H1 (cell line): Measurements from ENCODE around the gene METTL22. TPM values are rescaled to one million over a fixed set of nuclear protein-coding genes. Genes with fewer than 3 reads are reported as not detected.

Source experiments
- CTCF ChIA-PET: fragments of 300-600 bp; sonication (Branson Sonifier 250); formaldehyde crosslinking; loops from one replicate; lab custom pipeline; 2021; ENCODE audit not compliant: partially characterized antibody; lab: Charles Lee
- POLR2A ChIA-PET: fragments of 300-600 bp; sonication (Branson Sonifier 250); formaldehyde crosslinking; loops from one replicate; lab custom pipeline; 2021; ENCODE audit warnings: inconsistent platforms; ENCODE audit not compliant: partially characterized antibody; lab: Charles Lee
- DNase-seq, 2 experiments: peaks; one replicate each; pipeline versions ENCODE4 v3.0.0 to v3.0.0-alpha.2; 2010 to 2022; ENCODE audit warnings: low spot score in 2 of 2, low read depth in 1 of 2, mixed read lengths in 1 of 2
- FAIRE-seq: peaks from 2 replicates; lab custom pipeline; 2011; peaks lifted over from hg19 to GRCh38; lab: Jason Lieb, UNC
- H2AFZ ChIP-seq: 2 replicates; pipeline ENCODE4 v1.8.1; 2012; ENCODE audit warnings: low read length, inconsistent platforms
- H2AK5ac ChIP-seq: 2 replicates; pipeline ENCODE4 v1.6.1; 2013; ENCODE audit warnings: low read depth, low read length
- H2BK120ac ChIP-seq: replicated peaks from 2 replicates; pipeline ENCODE3; 2013; ENCODE audit warnings: low read depth, low read length, inconsistent platforms
- H2BK12ac ChIP-seq: 2 replicates; pipeline ENCODE4 v1.6.1; 2013; ENCODE audit warnings: low read depth, low read length
- H2BK15ac ChIP-seq: 2 replicates; pipeline ENCODE4 v1.6.1; 2013; ENCODE audit warnings: low read length
- H2BK20ac ChIP-seq: 2 replicates; pipeline ENCODE4 v1.6.1; 2013; ENCODE audit warnings: low read length
- H2BK5ac ChIP-seq: 2 replicates; pipeline ENCODE4 v1.6.1; 2013; ENCODE audit warnings: low read depth, low read length
- H3K14ac ChIP-seq: 2 replicates; pipeline ENCODE4 v1.6.1; 2013; ENCODE audit warnings: inconsistent platforms; ENCODE audit not compliant: insufficient read length
- H3K18ac ChIP-seq: 2 replicates; pipeline ENCODE4 v1.6.1; 2013; ENCODE audit warnings: low read length; ENCODE audit errors: extremely low read depth
- H3K23ac ChIP-seq: 2 replicates; pipeline ENCODE4 v1.6.1; 2013; ENCODE audit warnings: inconsistent platforms; ENCODE audit not compliant: insufficient read length
- H3K23me2 ChIP-seq: 2 replicates; pipeline ENCODE4 v1.6.1; 2013; ENCODE audit warnings: low read depth, low read length
- H3K27ac ChIP-seq: 2 replicates; pipeline ENCODE4 v1.6.1; 2011; ENCODE audit warnings: low read depth, low read length, inconsistent platforms
- H3K27me3 ChIP-seq, 4 experiments: replicated peaks in 1 of 4; 1 replicate in 1 of 4; 2 replicates in 3 of 4; pipeline versions ENCODE4 v1.6.1 to v1.8.1; 2011 to 2013; ENCODE audit warnings: low read length in 3 of 4, mild to moderate bottlenecking in 3 of 4, inconsistent platforms in 2 of 4, mixed read lengths in 2 of 4, moderate library complexity in 1 of 4; ENCODE audit not compliant: control insufficient read depth in 3 of 4, insufficient read depth in 3 of 4; ENCODE audit errors: extremely low read depth in 1 of 4
- H3K36me3 ChIP-seq, 4 experiments: 2 replicates each; pipeline versions ENCODE4 v1.6.1 to v1.8.1; 2011 to 2013; ENCODE audit warnings: mild to moderate bottlenecking in 4 of 4, low read length in 3 of 4, moderate library complexity in 2 of 4, control low read depth in 1 of 4, inconsistent platforms in 1 of 4; ENCODE audit not compliant: insufficient read depth in 4 of 4, control insufficient read depth in 2 of 4
- H3K4ac ChIP-seq: replicated peaks from 2 replicates; pipeline ENCODE3; 2013; ENCODE audit warnings: low read length, low read depth, mixed read lengths, inconsistent platforms; ENCODE audit not compliant: insufficient read length
- H3K4me1 ChIP-seq, 4 experiments: replicated peaks in 1 of 4; 1 replicate in 1 of 4; 2 replicates in 3 of 4; pipeline versions ENCODE4 v1.6.1 to v1.8.1; 2011 to 2013; ENCODE audit warnings: low read length in 3 of 4, inconsistent platforms in 2 of 4, mixed read lengths in 1 of 4; ENCODE audit not compliant: insufficient read depth in 4 of 4, control insufficient read depth in 3 of 4
- H3K4me2 ChIP-seq, 2 experiments: 2 replicates each; pipeline versions ENCODE4 v1.6.1 to v1.8.1; 2011 to 2013; ENCODE audit warnings: low read depth in 2 of 2, low read length in 2 of 2, control low read depth in 1 of 2, inconsistent platforms in 1 of 2, mild to moderate bottlenecking in 1 of 2; ENCODE audit not compliant: insufficient read depth in 1 of 2
- H3K4me3 ChIP-seq, 4 experiments: fragments of 200-600, 300-600 bp in 1 of 4; sonication (generic), shearing (Covaris generic), sonication (Bioruptor Twin) in 1 of 4; 2 replicates each; pipeline versions ENCODE4 v1.5.1 to v1.8.1; 2011 to 2016; ENCODE audit warnings: low read length in 4 of 4, low read depth in 3 of 4, control low read depth in 2 of 4, inconsistent platforms in 2 of 4, mild to moderate bottlenecking in 2 of 4, mixed read lengths in 1 of 4, moderate library complexity in 1 of 4; ENCODE audit not compliant: insufficient read depth in 2 of 4; ENCODE audit errors: extremely low read depth in 1 of 4
- H3K56ac ChIP-seq: replicated peaks from 2 replicates; pipeline ENCODE3; 2013; ENCODE audit warnings: low read depth, mild to moderate bottlenecking, mixed read lengths, low read length, inconsistent platforms; ENCODE audit not compliant: insufficient read length
- H3K79me1 ChIP-seq: 2 replicates; pipeline ENCODE4 v1.6.1; 2013; ENCODE audit warnings: low read depth, low read length, control low read depth
- H3K79me2 ChIP-seq, 2 experiments: 2 replicates each; pipeline versions ENCODE4 v1.6.1 to v1.8.1; 2012 to 2013; ENCODE audit warnings: low read length in 2 of 2, mild to moderate bottlenecking in 2 of 2, inconsistent platforms in 1 of 2; ENCODE audit not compliant: insufficient read depth in 2 of 2, control insufficient read depth in 1 of 2
- H3K9ac ChIP-seq, 4 experiments: replicated peaks in 1 of 4; 1 replicate in 1 of 4; 2 replicates in 3 of 4; pipeline versions ENCODE4 v1.6.1 to v1.8.1; 2011 to 2013; ENCODE audit warnings: low read depth in 3 of 4, low read length in 3 of 4, control low read depth in 2 of 4, mild to moderate bottlenecking in 2 of 4, moderate library complexity in 2 of 4, inconsistent platforms in 1 of 4; ENCODE audit errors: extremely low read depth in 1 of 4
- H3K9me3 ChIP-seq, 2 experiments: 2 replicates each; pipeline versions ENCODE4 v1.6.1 to v1.8.1; 2012 to 2013; ENCODE audit warnings: mild to moderate bottlenecking in 2 of 2, moderate library complexity in 2 of 2, control low read depth in 1 of 2, inconsistent platforms in 1 of 2, low read depth in 1 of 2, low read length in 1 of 2, mixed read lengths in 1 of 2; ENCODE audit not compliant: insufficient read depth in 2 of 2
- H4K20me1 ChIP-seq, 2 experiments: replicated peaks in 1 of 2; 2 replicates each; pipeline versions ENCODE3 to v1.8.1; 2011 to 2013; ENCODE audit warnings: inconsistent platforms in 2 of 2, low read length in 2 of 2, mild to moderate bottlenecking in 1 of 2; ENCODE audit not compliant: insufficient read depth in 2 of 2, control insufficient read depth in 1 of 2
- H4K5ac ChIP-seq: 2 replicates; pipeline ENCODE4 v1.6.1; 2013; ENCODE audit warnings: low read length, low read depth, mixed read lengths, inconsistent platforms; ENCODE audit not compliant: insufficient read length
- H4K8ac ChIP-seq: 2 replicates; pipeline ENCODE4 v1.8.0; 2013; ENCODE audit warnings: mild to moderate bottlenecking, moderate library complexity, low read length, inconsistent platforms; ENCODE audit not compliant: insufficient read depth; ENCODE audit errors: extremely low read depth
- H4K91ac ChIP-seq: replicated peaks from 2 replicates; pipeline ENCODE3; 2013; ENCODE audit warnings: low read length, mixed read lengths, inconsistent platforms; ENCODE audit not compliant: insufficient read length
- ASH2L ChIP-seq: fragments of 200-600, 300-600 bp; sonication (generic); IDR thresholded peaks from one replicate; pipeline ENCODE4 v1.7.1; 2017; ENCODE audit warnings: low read length
- CHD1 ChIP-seq: IDR thresholded peaks from 2 replicates; pipeline ENCODE4 v1.6.1; 2012; ENCODE audit warnings: low read depth, low read length, improper control_type of control experiment
- EGR1 ChIP-seq: IDR thresholded peaks from 2 replicates; pipeline ENCODE4 v1.6.1; 2011; ENCODE audit warnings: low read depth, low read length, borderline replicate concordance
- FOSL1 ChIP-seq: IDR thresholded peaks from 2 replicates; pipeline ENCODE4 v1.6.1; 2011; ENCODE audit warnings: mild to moderate bottlenecking, low read depth, low read length, moderate library complexity; ENCODE audit not compliant: insufficient read depth
- HDAC2 ChIP-seq, 2 experiments: fragments of 300-600 bp in 1 of 2; sonication (generic) in 1 of 2; IDR thresholded peaks; 2 replicates each; pipeline ENCODE4 v1.6.1; 2011 to 2012; ENCODE audit warnings: low read depth in 2 of 2, low read length in 2 of 2, mild to moderate bottlenecking in 2 of 2, moderate library complexity in 2 of 2, borderline replicate concordance in 1 of 2, inconsistent platforms in 1 of 2
- KDM4A ChIP-seq: IDR thresholded peaks from one replicate; pipeline ENCODE4 v1.7.1; 2012; ENCODE audit warnings: low read depth, mild to moderate bottlenecking, moderate library complexity, low read length, inconsistent platforms; ENCODE audit not compliant: severe bottlenecking
- RXRA ChIP-seq: IDR thresholded peaks from 2 replicates; pipeline ENCODE4 v1.6.1; 2011; ENCODE audit warnings: low read depth, mild to moderate bottlenecking, low read length, moderate library complexity; ENCODE audit not compliant: insufficient read depth
- SIX5 ChIP-seq: IDR thresholded peaks from 2 replicates; pipeline ENCODE4 v1.6.1; 2011; ENCODE audit warnings: mild to moderate bottlenecking, low read depth, low read length
- USF2 ChIP-seq: IDR thresholded peaks from 2 replicates; pipeline ENCODE4 v1.6.1; 2011; ENCODE audit warnings: low read length, improper control_type of control experiment
- ZNF274 ChIP-seq: IDR thresholded peaks from 2 replicates; pipeline ENCODE4 v1.7.0; 2012; ENCODE audit warnings: low read length, borderline replicate concordance; ENCODE audit errors: extremely low read depth
- WGBS, 2 experiments: shearing (Covaris generic) in 1 of 2; methylation state at CpG; one replicate each; pipeline versions ENCODE4 v1.1.6 to v1.1.7; 2013 to 2015; ENCODE audit warnings: low lambda C conversion rate in 2 of 2, mixed read lengths in 2 of 2, inconsistent platforms in 1 of 2, low coverage in 1 of 2, missing lambda C conversion rate in 1 of 2; ENCODE audit not compliant: insufficient replicate concordance in 2 of 2, insufficient coverage in 1 of 2, insufficient read length in 1 of 2; ENCODE audit errors: extremely low coverage in 1 of 2, missing lambda C conversion rate in 1 of 2; 5-methylcytosine and 5-hydroxymethylcytosine counted together
- polyA plus RNA-seq, 7 experiments: library from polyadenylated mRNA; depleted of rRNA in 3 of 7; stranded (reverse) in 5 of 7; unstranded in 2 of 7; fragments of >200 nt in 5 of 7; fragments of 200-250 nt in 2 of 7; gene quantifications; 1 replicate in 5 of 7; 2 replicates in 1 of 7; 4 replicates in 1 of 7; pipeline versions ENCODE4 v1.2.1 to v1.2.3, GENCODE V29; 2011 to 2013; ENCODE audit warnings: missing spikeins in 2 of 7, mixed read lengths in 2 of 7
- total RNA-seq: library from RNA; stranded (reverse); fragmentation: NEBNext Ultra II Directional; extraction: Animal tissue kit (Norgen Biotek cat#: 25700); gene quantifications from 2 replicates; pipeline ENCODE4 v1.2.1, GENCODE V29; 2021

The METTL22 gene
- total and polyA plus RNA-seq, 2 of the 8 experiments (the other 6 are each of a cell fraction or from before 2014, with no cell fraction given) = 56.7 to 85.2 TPM

- H3K4ac ChIP-seq = no peak overlapping the region
- no peaks in the 10 kb centered on the region for H3K79me2 ChIP-seq
- no peak overlapping the region for H4K91ac ChIP-seq
- no peak for DNase-seq
- no peak overlapping the region for H3K4me3 ChIP-seq
- no peak overlapping the region for H3K18ac ChIP-seq
- H3K9ac ChIP-seq = no peak overlapping the region
- no peak overlapping the region for H2BK5ac ChIP-seq
- H3K4me2 ChIP-seq = no peak overlapping the region
- no peaks in the 10 kb centered on the region for H3K23me2 ChIP-seq
- H3K9me3 ChIP-seq = no peaks in the 10 kb centered on the region
- H2BK12ac ChIP-seq = no peak overlapping the region
- H3K27me3 ChIP-seq = no peaks in the 10 kb centered on the region
- TF ChIP-seq RXRA (no peak), EGR1 (no peak), CHD1 (no peak), ZNF274 (no peak), USF2 (no peak), KDM4A (no peak), SIX5 (no peak), HDAC2 (IDR thresholded peaks at IDR 0.05; ENCODE audit: borderline replicate concordance in 1 of 2, low read depth in 2 of 2, low read length in 2 of 2) (no peak), ASH2L (no peak), FOSL1 (no peak)
- no peak overlapping the region for H2BK20ac ChIP-seq
- no peak overlapping the region for H3K14ac ChIP-seq
- CTCF ChIA-PET = interaction anchor here (0.7 to 1.4 kb wide), 6 partner anchors 26 to 239 kb away, joined by 3 to 6 read pairs (median 4); no protein-coding TSS in a partner anchor
- H2BK120ac ChIP-seq = no peak overlapping the region
- no peak overlapping the region for H4K8ac ChIP-seq
- H3K56ac ChIP-seq = no peak overlapping the region
- no peaks in the 10 kb centered on the region for H3K79me1 ChIP-seq
- H2AK5ac ChIP-seq = no peak overlapping the region
- H3K27ac ChIP-seq = no peak overlapping the region
- H4K20me1 ChIP-seq = no peaks in the 10 kb centered on the region
- H2AFZ ChIP-seq = no peak overlapping the region
- FAIRE-seq = no peak
- 94% methylated on average over 12 of the region's 12 CpGs; no CpG with 5 or more reads in 1 of the 2 experiments for WGBS, 2 experiments
- no peak overlapping the region for H3K23ac ChIP-seq
- no peak overlapping the region for H4K5ac ChIP-seq
- no peaks in the 10 kb centered on the region for H3K36me3 ChIP-seq
- 0 out of 2 replicates have a peak overlapping the region, but pooled peaks have one; percentile 29 for H2BK15ac ChIP-seq
- POLR2A ChIA-PET = interaction anchor here (0.6 to 1.7 kb wide), 2 partner anchors 13 to 21 kb away, joined by 3 to 5 read pairs; no protein-coding TSS in a partner anchor
- H3K4me1 ChIP-seq = peaks cover 0 to 3% (median 0%) of the 10 kb centered on the region in 4 experiments; a peak in 1 of 7 replicates
These were observed 75.4 kb downstream of the METTL22 start for GRCh38 chr16:8696880-8697279.
